ENCODE measurements around the gene ESR1. TPM values are rescaled to one million over a fixed set of nuclear protein-coding genes. Genes with fewer than 3 reads are reported as not detected.
"Not testable (repeated sequence)": the region's sequence is repeated elsewhere in the genome, so short reads cannot be mapped to it uniquely, and the experiment has no call there.

Gene ESR1
- total RNA-seq, 1 experiment from 2014 or later, result under 0.01 TPM

GRCh38 chr6:152054441-152054840 is 247.0 kb downstream of the ESR1 start:
- DNase-seq, result no peak
- Histone ChIP-seq H3K4me3 (ENCODE audit: insufficient read depth, low read depth, low read length) (no peak overlapping the region), H3K36me3 (replicated peaks; ENCODE audit: control insufficient read depth, insufficient read depth, low read length) (no peaks in the 10 kb centered on the region), H3K27me3 (ENCODE audit: control insufficient read depth, insufficient read depth, low read length) (no peaks in the 10 kb centered on the region)

GRCh38 chr6:152055517-152055916 is 248.0 kb downstream of the ESR1 start:
- no peaks in the 10 kb centered on the region for H3K27me3 ChIP-seq (ENCODE audit: control insufficient read depth, insufficient read depth, low read length)
- H3K36me3 ChIP-seq (replicated peaks; ENCODE audit: control insufficient read depth, insufficient read depth, low read length), result no peaks in the 10 kb centered on the region
- no peak overlapping the region for H3K4me3 ChIP-seq (ENCODE audit: insufficient read depth, low read depth, low read length)
- DNase-seq, result no peak

GRCh38 chr6:152057832-152058498 is 250.5 kb downstream of the ESR1 start:
- H3K36me3 ChIP-seq (replicated peaks; ENCODE audit: control insufficient read depth, insufficient read depth, low read length), result no peaks in the 10 kb centered on the region
- no peaks in the 10 kb centered on the region for H3K27me3 ChIP-seq (ENCODE audit: control insufficient read depth, insufficient read depth, low read length)
- no peak for DNase-seq
- no peak overlapping the region for H3K4me3 ChIP-seq (ENCODE audit: insufficient read depth, low read depth, low read length)

GRCh38 chr6:152059909-152060308 is 252.4 kb downstream of the ESR1 start:
- Histone ChIP-seq H3K36me3 (replicated peaks; ENCODE audit: control insufficient read depth, insufficient read depth, low read length) (no peaks in the 10 kb centered on the region), H3K27me3 (ENCODE audit: control insufficient read depth, insufficient read depth, low read length) (no peaks in the 10 kb centered on the region), H3K4me3 (ENCODE audit: insufficient read depth, low read depth, low read length) (no peak overlapping the region)
- no peak for DNase-seq

- no peaks in the 10 kb centered on the region for H3K36me3 ChIP-seq (replicated peaks; ENCODE audit: control insufficient read depth, insufficient read depth, low read length)
- no peak overlapping the region for H3K4me3 ChIP-seq (ENCODE audit: insufficient read depth, low read depth, low read length)
- DNase-seq, result no peak
- H3K27me3 ChIP-seq (ENCODE audit: control insufficient read depth, insufficient read depth, low read length), result no peaks in the 10 kb centered on the region
Observed at GRCh38 chr6:152062476-152062875, 255.0 kb downstream of the ESR1 start.

- H3K4me3 ChIP-seq (ENCODE audit: insufficient read depth, low read depth, low read length), result no peak overlapping the region
- H3K27me3 ChIP-seq (ENCODE audit: control insufficient read depth, insufficient read depth, low read length), result no peaks in the 10 kb centered on the region
- H3K36me3 ChIP-seq (replicated peaks; ENCODE audit: control insufficient read depth, insufficient read depth, low read length), result no peaks in the 10 kb centered on the region
- no peak for DNase-seq
Observed at GRCh38 chr6:152063170-152063921, 255.9 kb downstream of the ESR1 start.

GRCh38 chr6:152068622-152069261 is 261.3 kb downstream of the ESR1 start:
- no peaks in the 10 kb centered on the region for H3K27me3 ChIP-seq (ENCODE audit: control insufficient read depth, insufficient read depth, low read length)
- no peak overlapping the region for H3K4me3 ChIP-seq (ENCODE audit: insufficient read depth, low read depth, low read length)
- H3K36me3 ChIP-seq (replicated peaks; ENCODE audit: control insufficient read depth, insufficient read depth, low read length), result no peaks in the 10 kb centered on the region
- no peak for DNase-seq

- H3K27me3 ChIP-seq (ENCODE audit: control insufficient read depth, insufficient read depth, low read length), result no peaks in the 10 kb centered on the region
- H3K4me3 ChIP-seq (ENCODE audit: insufficient read depth, low read depth, low read length), result no peak overlapping the region
- no peaks in the 10 kb centered on the region for H3K36me3 ChIP-seq (replicated peaks; ENCODE audit: control insufficient read depth, insufficient read depth, low read length)
- no peak for DNase-seq
Observed at GRCh38 chr6:152070556-152070955, 263.1 kb downstream of the ESR1 start.

- Histone ChIP-seq H3K4me3 (ENCODE audit: insufficient read depth, low read depth, low read length) (no peak overlapping the region), H3K36me3 (replicated peaks; ENCODE audit: control insufficient read depth, insufficient read depth, low read length) (no peaks in the 10 kb centered on the region), H3K27me3 (ENCODE audit: control insufficient read depth, insufficient read depth, low read length) (no peaks in the 10 kb centered on the region)
- DNase-seq, result no peak
Observed at GRCh38 chr6:152071318-152071717, 263.8 kb downstream of the ESR1 start.

GRCh38 chr6:152071843-152072242 is 264.4 kb downstream of the ESR1 start:
- Histone ChIP-seq H3K4me3 (ENCODE audit: insufficient read depth, low read depth, low read length) (no peak overlapping the region), H3K27me3 (ENCODE audit: control insufficient read depth, insufficient read depth, low read length) (no peaks in the 10 kb centered on the region), H3K36me3 (replicated peaks; ENCODE audit: control insufficient read depth, insufficient read depth, low read length) (no peaks in the 10 kb centered on the region)
- no peak for DNase-seq

- H3K27me3 ChIP-seq (ENCODE audit: control insufficient read depth, insufficient read depth, low read length); DNase-seq; H3K36me3 ChIP-seq (replicated peaks; ENCODE audit: control insufficient read depth, insufficient read depth, low read length); H3K4me3 ChIP-seq (ENCODE audit: insufficient read depth, low read depth, low read length): not testable (repeated sequence)
Observed at GRCh38 chr6:152076242-152076641, 268.8 kb downstream of the ESR1 start.

- DNase-seq, result no peak
- H3K4me3 ChIP-seq (ENCODE audit: insufficient read depth, low read depth, low read length), result no peak overlapping the region
- H3K36me3 ChIP-seq (replicated peaks; ENCODE audit: control insufficient read depth, insufficient read depth, low read length), result no peaks in the 10 kb centered on the region
- H3K27me3 ChIP-seq (ENCODE audit: control insufficient read depth, insufficient read depth, low read length), result no peaks in the 10 kb centered on the region
Observed at GRCh38 chr6:152078001-152078400, 270.5 kb downstream of the ESR1 start.

GRCh38 chr6:152078804-152079203 is 271.3 kb downstream of the ESR1 start:
- DNase-seq, result no peak

GRCh38 chr6:152085451-152085921 is 278.0 kb downstream of the ESR1 start:
- no peak for DNase-seq
- Histone ChIP-seq H3K36me3 (replicated peaks; ENCODE audit: control insufficient read depth, insufficient read depth, low read length) (no peaks in the 10 kb centered on the region), H3K27me3 (ENCODE audit: control insufficient read depth, insufficient read depth, low read length) (no peaks in the 10 kb centered on the region), H3K4me3 (ENCODE audit: insufficient read depth, low read depth, low read length) (no peak overlapping the region)

More at GRCh38 chr6:152078804-152079203, 271.3 kb downstream of the ESR1 start:
- no peaks in the 10 kb centered on the region for H3K27me3 ChIP-seq (ENCODE audit: control insufficient read depth, insufficient read depth, low read length)
- no peaks in the 10 kb centered on the region for H3K36me3 ChIP-seq (replicated peaks; ENCODE audit: control insufficient read depth, insufficient read depth, low read length)
- H3K4me3 ChIP-seq (ENCODE audit: insufficient read depth, low read depth, low read length), result no peak overlapping the region
